IPS-18c (cell line): ENCODE measurements around the gene TAS2R30.
A peak's percentile ranks its signal among the peaks of the same experiment; 100 is the strongest.

Experiments used
- H3K4me3 ChIP-seq: 2 replicates; pipeline ENCODE4 v1.7.0; 2013; ENCODE audit warnings: low read depth, mild to moderate bottlenecking, low read length, moderate library complexity; ENCODE audit not compliant: insufficient read depth
- H3K9me3 ChIP-seq: one replicate; pipeline ENCODE4 v1.6.1; 2013; ENCODE audit warnings: mild to moderate bottlenecking, low read length, moderate library complexity; ENCODE audit not compliant: control insufficient read depth, insufficient read depth

The TAS2R30 gene

GRCh38 chr12:11134305-11134704 is at the start of gene TAS2R30:
Gene TAS2R30, minus strand, starts transcription at chr12:11134644. Its CDS starts 400 bp downstream, at chr12:11134244.
- Histone ChIP-seq H3K9me3 (no peaks in the 10 kb centered on the region), H3K4me3 (no peak within 1 kb of the TSS)

GRCh38 chr12:11183011-11183410 is 48.6 kb upstream of the TAS2R30 start:
- Histone ChIP-seq H3K4me3 (no peak overlapping the region), H3K9me3 (no peaks in the 10 kb centered on the region)

- H3K4me3 ChIP-seq = no peak overlapping the region
- no peaks in the 10 kb centered on the region for H3K9me3 ChIP-seq
These were observed 48.1 kb upstream of the TAS2R30 start for GRCh38 chr12:11182529-11182928.

DNA sequence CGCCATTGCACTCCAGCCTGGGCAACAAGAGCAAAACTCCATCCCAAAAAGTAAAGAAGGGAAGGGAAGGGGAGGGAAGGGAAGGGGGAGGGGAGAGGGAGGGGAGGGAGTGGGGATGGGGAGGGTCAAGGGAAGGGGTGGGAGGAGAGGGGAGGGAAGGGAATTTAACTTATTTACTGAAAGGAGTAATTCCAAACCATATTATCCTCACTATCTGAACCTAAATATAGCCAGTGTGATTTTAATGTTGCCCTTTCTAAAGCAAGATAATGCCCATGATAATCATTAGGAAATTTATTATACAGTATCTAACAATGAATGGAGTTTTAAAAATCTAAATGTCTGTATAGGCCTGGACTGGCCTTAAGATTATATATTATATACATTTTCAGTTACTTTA is 43.8 kb upstream of the TAS2R30 start:
- no peak overlapping the region for H3K4me3 ChIP-seq
- no peaks in the 10 kb centered on the region for H3K9me3 ChIP-seq

- Histone ChIP-seq H3K9me3 (no peaks in the 10 kb centered on the region), H3K4me3 (no peak overlapping the region)
These were observed 39.6 kb upstream of the TAS2R30 start for GRCh38 chr12:11174022-11174421.

DNA sequence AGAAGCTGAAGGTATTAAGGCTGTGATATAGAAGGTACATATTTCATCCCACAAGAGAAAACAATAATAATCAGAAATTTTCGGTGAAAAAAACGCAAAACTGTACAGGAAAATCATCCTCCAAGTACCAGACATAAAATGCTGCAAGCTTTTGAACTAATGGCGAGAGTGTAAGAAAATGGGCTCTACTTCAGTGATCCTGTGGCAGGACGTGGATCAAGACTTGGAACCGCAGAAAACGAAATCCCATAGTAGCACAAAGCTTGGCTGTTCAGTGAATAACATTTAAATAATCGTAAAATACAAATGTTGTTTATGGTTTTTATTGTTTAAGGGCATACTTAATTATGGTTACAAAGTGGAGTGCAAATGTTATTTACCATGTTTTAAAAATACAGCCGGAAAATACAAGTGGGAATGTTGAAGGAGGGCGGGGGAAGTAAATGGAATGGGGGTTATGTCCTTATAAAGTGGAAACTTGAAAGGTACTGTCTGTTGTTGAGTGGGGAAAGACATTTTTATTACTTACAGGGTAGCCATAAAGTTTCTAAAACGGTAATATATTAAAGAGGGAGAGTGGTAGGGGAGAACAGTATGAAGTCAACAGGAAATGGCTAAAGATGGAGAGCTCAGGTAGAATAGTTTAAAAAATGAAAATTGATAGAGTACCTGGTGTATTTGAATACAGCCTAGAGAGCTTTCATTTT is 37.7 kb upstream of the TAS2R30 start:
- Histone ChIP-seq H3K4me3 (peak overlapping the region; percentile 99), H3K9me3 (no peaks in the 10 kb centered on the region)

GRCh38 chr12:11171145-11171968 is 36.9 kb upstream of the TAS2R30 start, which contains the start of gene SMIM10L1:
Gene SMIM10L1, plus strand, starts transcription at chr12:11171194. Its CDS starts 163 bp downstream, at chr12:11171357.
- Histone ChIP-seq H3K4me3 (peak within 1 kb of the TSS; percentile 99), H3K9me3 (no peaks in the 10 kb centered on the region)

- H3K9me3 ChIP-seq = no peaks in the 10 kb centered on the region
- H3K4me3 ChIP-seq = peak overlapping the region; percentile 99
These were observed 36.3 kb upstream of the TAS2R30 start for GRCh38 chr12:11170810-11171144.

DNA sequence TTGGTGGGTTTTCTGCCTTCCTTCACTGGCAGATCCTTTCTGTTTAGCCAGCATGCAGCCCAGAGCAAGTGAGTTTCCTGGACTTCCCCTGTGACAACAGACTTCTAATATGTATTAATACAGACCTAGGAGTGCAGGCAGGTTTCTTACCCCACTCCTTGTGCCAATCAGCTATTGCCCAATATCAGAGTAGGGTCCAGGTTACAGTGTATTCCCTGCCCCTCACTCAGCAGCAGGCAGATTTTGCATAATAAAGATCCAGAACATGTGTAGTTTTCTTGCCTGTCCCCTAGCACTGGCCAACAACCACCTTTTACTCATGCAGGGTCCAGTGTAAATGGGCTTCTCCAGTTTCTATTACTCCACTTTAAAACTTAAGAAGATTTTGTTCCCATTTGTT is 31.9 kb upstream of the TAS2R30 start:
- Histone ChIP-seq H3K9me3 (no peaks in the 10 kb centered on the region), H3K4me3 (no peak overlapping the region)

- Histone ChIP-seq H3K9me3 (no peaks in the 10 kb centered on the region), H3K4me3 (no peak overlapping the region)
These were observed 29.9 kb upstream of the TAS2R30 start for GRCh38 chr12:11164384-11164783.

DNA sequence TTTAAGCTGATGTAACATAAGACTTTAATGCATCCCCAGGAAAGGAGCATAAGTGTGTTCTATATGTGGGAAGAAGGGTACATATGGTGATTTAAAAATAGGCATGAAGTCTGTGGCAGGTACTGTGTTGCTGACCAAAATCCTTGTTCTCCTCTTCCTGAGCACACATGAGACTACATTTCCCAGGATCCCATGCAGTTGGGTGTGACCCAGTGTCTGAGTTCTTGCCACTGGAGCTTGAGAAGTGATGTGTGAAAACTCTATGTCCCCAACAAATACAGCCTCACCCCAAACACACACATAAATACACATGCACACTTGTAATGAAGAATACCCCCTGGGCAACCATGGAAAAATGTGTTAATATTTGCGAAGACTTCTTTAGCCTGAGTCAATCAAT is 28.1 kb upstream of the TAS2R30 start:
- H3K4me3 ChIP-seq = no peak overlapping the region
- no peaks in the 10 kb centered on the region for H3K9me3 ChIP-seq

- no peak overlapping the region for H3K4me3 ChIP-seq
These were observed 24.5 kb upstream of the TAS2R30 start for GRCh38 chr12:11158885-11159444.

GRCh38 chr12:11154400-11154925 is 20.0 kb upstream of the TAS2R30 start:
- no peak overlapping the region for H3K4me3 ChIP-seq

More at GRCh38 chr12:11158885-11159444, 24.5 kb upstream of the TAS2R30 start:
- no peaks in the 10 kb centered on the region for H3K9me3 ChIP-seq

GRCh38 chr12:11152725-11153124 is 18.3 kb upstream of the TAS2R30 start:
- no peaks in the 10 kb centered on the region for H3K9me3 ChIP-seq
- no peak overlapping the region for H3K4me3 ChIP-seq

More at GRCh38 chr12:11154400-11154925, 20.0 kb upstream of the TAS2R30 start:
- H3K9me3 ChIP-seq = no peaks in the 10 kb centered on the region

DNA sequence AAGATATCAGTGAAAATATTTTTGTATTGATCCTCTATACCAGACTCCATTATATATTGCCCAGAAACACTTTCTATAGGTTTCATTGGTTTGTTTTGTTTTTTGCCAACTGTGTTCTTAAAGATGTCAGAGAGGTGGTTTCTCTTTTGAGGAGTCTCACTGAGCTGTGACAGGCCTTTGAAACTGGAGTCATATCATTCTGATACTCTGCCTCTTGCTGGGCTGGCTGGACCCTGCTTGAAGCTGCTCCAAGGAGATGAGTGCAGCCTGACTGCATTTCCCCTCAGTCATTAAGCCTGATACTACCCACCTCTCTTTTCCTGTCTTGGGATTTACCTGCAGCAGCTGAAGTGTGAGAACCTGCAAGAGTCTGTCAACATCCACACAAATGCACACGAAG is 16.4 kb upstream of the TAS2R30 start:
- Histone ChIP-seq H3K4me3 (no peak overlapping the region), H3K9me3 (no peaks in the 10 kb centered on the region)

- Histone ChIP-seq H3K4me3 (no peak overlapping the region), H3K9me3 (no peaks in the 10 kb centered on the region)
These were observed 13.0 kb upstream of the TAS2R30 start for GRCh38 chr12:11147420-11147819.

- no peak overlapping the region for H3K4me3 ChIP-seq
These were observed 9.9 kb upstream of the TAS2R30 start for GRCh38 chr12:11144297-11144696.

DNA sequence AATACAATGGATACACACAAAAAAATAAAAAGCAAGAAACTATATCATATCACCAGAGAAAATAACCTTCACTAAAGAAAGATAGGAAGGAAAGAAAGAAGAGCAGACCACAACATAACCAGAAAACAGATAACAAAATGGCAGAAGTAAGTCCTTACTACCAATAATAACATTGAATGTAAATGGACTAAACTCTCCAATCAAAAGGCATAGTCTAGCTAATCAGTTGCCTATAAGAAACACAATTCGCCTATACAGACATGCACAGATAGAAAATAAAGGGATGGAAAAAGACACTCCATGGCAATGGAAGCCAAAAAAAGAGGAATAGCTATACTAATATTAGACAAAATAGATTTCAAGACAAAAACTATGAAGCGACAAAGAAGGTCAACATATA is 8.9 kb upstream of the TAS2R30 start:
- Histone ChIP-seq H3K9me3 (no peaks in the 10 kb centered on the region), H3K4me3 (no peak overlapping the region)

More at GRCh38 chr12:11144297-11144696, 9.9 kb upstream of the TAS2R30 start:
- no peaks in the 10 kb centered on the region for H3K9me3 ChIP-seq
